Gastrocnemius medialis (tissue), 4 donors: ENCODE data around the gene CARD11.

Experiments used
- CTCF ChIP-seq, 5 experiments: fragments of 450-650 bp in 3 of 5; fragments of 200-600 bp in 2 of 5; sonication (generic) in 2 of 5; IDR thresholded peaks in 4 of 5; conservative IDR thresholded peaks in 1 of 5; 1 replicate in 4 of 5; 2 replicates in 1 of 5; pipeline ENCODE4 v1.5.1; 2016 to 2019; ENCODE audit warnings: antibody characterized with exemption in 5 of 5, mild to moderate bottlenecking in 3 of 5, moderate library complexity in 3 of 5
- POLR2A ChIP-seq, 2 donors: fragments of 450-650 bp; IDR thresholded peaks; one replicate each; pipeline ENCODE4 v1.6.1; 2017; ENCODE audit warnings: antibody characterized with exemption in 2 of 2, mild to moderate bottlenecking in 2 of 2, moderate library complexity in 2 of 2

GRCh38 chr7:2909471-2910039 lies 134.1 kb downstream of the CARD11 start:
- TF ChIP-seq CTCF (IDR thresholded peaks at IDR 0.05 in 4 of 5, conservative IDR thresholded peaks at IDR 0.05 in 1 of 5) (no peak), POLR2A (IDR thresholded peaks at IDR 0.05) (no peak)
